IPS DF 6.9 (cell line): ENCODE data around the gene BEND7.
"Not testable (repeated sequence)": the region's sequence is repeated elsewhere in the genome, so short reads cannot be mapped to it uniquely, and the experiment has no call there.

Experiments used
- DNase-seq: peaks from one replicate; pipeline ENCODE4 v3.0.0-alpha.2; 2013; ENCODE audit warnings: low read depth, low spot score
- H3K27ac ChIP-seq: one replicate; pipeline ENCODE4 v1.5.1; 2013; ENCODE audit warnings: low read length, control low read depth
- H3K27me3 ChIP-seq: 2 replicates; pipeline ENCODE4 v1.6.1; 2013; ENCODE audit warnings: mild to moderate bottlenecking, low read length; ENCODE audit not compliant: control insufficient read depth, insufficient read depth
- H3K36me3 ChIP-seq: 2 replicates; pipeline ENCODE4 v1.6.1; 2013; ENCODE audit warnings: low read length; ENCODE audit not compliant: control insufficient read depth, insufficient read depth
- H3K4me1 ChIP-seq: 2 replicates; pipeline ENCODE4 v1.6.1; 2013; ENCODE audit warnings: low read length; ENCODE audit not compliant: control insufficient read depth, insufficient read depth
- H3K4me3 ChIP-seq: 2 replicates; pipeline ENCODE4 v1.5.1; 2013; ENCODE audit warnings: mild to moderate bottlenecking, low read length
- H3K9me3 ChIP-seq: 2 replicates; pipeline ENCODE4 v1.6.1; 2013; ENCODE audit warnings: low read length, inconsistent platforms; ENCODE audit not compliant: control insufficient read depth, insufficient read depth
- WGBS: extraction: QIAGEN DNeasy Blood & Tissue Kit; methylation state at CpG from one replicate; pipeline ENCODE4 v1.1.7; 2013; ENCODE audit warnings: mixed read lengths, missing lambda C conversion rate; ENCODE audit not compliant: insufficient read length, insufficient coverage; 5-methylcytosine and 5-hydroxymethylcytosine counted together

Gene BEND7

DNA sequence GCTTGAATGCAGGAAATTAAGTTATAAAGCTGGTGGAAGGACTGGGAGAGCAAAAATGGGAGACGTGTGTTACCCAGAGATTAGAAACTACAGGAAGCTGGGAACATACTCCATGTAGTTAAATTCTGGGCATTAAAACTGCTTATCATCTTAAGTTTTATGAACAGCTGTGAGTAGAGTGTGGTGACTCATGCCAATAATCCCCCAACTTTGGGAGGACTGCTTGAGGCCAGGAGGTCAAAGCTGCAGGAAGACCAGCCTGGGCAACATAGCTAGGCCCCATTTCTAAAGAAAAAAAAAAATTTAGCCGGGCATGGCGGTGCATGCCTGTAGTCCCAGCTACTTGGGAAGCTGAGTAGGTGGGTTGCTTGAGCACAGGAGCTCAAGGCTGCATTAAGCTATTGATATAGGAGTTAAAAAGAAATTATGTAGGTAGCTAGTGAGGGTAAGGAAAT lies 124.5 kb downstream of the BEND7 start:
- H3K4me1 ChIP-seq, result peaks cover 3% of the 10 kb centered on the region; the same call in 1 of the 2 replicates
- no peak overlapping the region for H3K27ac ChIP-seq
- WGBS, result no CpG with 5 or more reads among the region's 3 CpGs
- H3K27me3 ChIP-seq, result no peaks in the 10 kb centered on the region
- no peaks in the 10 kb centered on the region for H3K9me3 ChIP-seq
- DNase-seq, result no peak
- H3K4me3 ChIP-seq, result no peak overlapping the region
- H3K36me3 ChIP-seq, result no peaks in the 10 kb centered on the region

DNA sequence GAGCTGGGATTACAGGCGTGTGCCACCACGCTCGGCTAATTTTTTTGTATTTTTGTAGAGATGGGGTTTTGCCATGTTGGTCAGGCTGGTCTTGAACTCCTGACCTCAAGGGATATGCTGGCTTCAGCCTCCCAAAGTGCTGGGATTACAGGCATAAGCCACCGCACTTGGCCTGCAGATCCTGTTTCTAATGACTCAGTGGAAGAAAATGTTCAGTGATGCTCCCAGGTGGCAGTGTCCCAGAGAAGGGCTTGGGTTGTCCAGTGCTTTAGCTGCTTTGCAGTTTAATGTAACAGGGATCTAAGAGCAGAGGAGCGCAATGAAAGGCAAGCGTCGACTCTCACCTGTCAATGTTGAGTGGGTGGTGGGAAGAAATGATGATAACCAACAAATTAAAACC lies 125.4 kb downstream of the BEND7 start:
- not testable (repeated sequence) for H3K4me1 ChIP-seq, H3K4me3 ChIP-seq, H3K9me3 ChIP-seq, H3K27me3 ChIP-seq, DNase-seq, H3K36me3 ChIP-seq, H3K27ac ChIP-seq
- no CpG with 5 or more reads among the region's 7 CpGs for WGBS

DNA sequence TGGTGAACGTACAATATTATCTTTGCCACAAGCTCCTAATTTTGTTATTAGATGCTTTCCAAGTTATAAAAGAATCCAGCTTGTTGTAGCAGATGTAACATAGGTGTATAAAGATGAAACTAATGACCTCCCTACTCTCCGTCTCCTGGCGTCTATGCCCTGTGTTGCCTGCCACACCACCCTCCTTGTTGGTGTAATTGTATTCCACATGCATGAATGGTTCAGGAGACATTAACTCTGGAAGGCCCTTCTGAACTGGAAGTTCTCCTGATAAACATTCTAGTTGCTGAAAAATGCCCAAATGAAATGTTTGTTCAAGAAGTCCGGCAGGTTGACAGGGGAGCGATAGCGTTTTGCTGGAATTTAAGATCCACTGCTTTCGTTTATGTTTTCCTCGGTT lies 126.8 kb downstream of the BEND7 start:
- H3K4me1 ChIP-seq, result peaks cover 3% of the 10 kb centered on the region; the same call in 1 of the 2 replicates
- WGBS, result no CpG with 5 or more reads among the region's 8 CpGs
- no peaks in the 10 kb centered on the region for H3K27me3 ChIP-seq
- no peaks in the 10 kb centered on the region for H3K36me3 ChIP-seq
- no peak for DNase-seq
- no peak overlapping the region for H3K27ac ChIP-seq
- no peak overlapping the region for H3K4me3 ChIP-seq
- no peaks in the 10 kb centered on the region for H3K9me3 ChIP-seq

DNA sequence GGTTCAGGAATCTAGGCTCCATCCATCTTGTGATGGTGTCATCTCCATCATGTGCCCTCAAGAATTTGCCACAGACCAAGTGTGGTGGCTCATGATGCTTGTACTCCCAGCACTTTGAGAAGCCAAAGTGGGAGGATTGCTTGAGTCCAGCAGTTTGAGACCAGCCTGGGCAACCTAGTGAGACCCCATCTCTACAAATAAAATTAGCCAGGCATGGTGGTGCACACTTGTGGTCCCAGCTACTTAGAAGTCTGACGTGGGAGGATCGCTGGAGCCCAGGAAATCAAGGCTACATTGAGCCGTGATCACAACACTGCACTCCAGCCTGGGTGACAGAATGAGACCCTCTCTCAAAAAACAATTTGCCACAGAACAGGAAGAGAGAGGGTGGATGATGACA lies 127.7 kb downstream of the BEND7 start:
- Histone ChIP-seq H3K27me3 (no peaks in the 10 kb centered on the region), H3K27ac (no peak overlapping the region), H3K9me3 (no peaks in the 10 kb centered on the region), H3K36me3 (no peaks in the 10 kb centered on the region), H3K4me1 (peaks cover 3% of the 10 kb centered on the region; the same call in 1 of the 2 replicates), H3K4me3 (no peak overlapping the region)
- no CpG with 5 or more reads among the region's 3 CpGs for WGBS
- DNase-seq, result no peak

DNA sequence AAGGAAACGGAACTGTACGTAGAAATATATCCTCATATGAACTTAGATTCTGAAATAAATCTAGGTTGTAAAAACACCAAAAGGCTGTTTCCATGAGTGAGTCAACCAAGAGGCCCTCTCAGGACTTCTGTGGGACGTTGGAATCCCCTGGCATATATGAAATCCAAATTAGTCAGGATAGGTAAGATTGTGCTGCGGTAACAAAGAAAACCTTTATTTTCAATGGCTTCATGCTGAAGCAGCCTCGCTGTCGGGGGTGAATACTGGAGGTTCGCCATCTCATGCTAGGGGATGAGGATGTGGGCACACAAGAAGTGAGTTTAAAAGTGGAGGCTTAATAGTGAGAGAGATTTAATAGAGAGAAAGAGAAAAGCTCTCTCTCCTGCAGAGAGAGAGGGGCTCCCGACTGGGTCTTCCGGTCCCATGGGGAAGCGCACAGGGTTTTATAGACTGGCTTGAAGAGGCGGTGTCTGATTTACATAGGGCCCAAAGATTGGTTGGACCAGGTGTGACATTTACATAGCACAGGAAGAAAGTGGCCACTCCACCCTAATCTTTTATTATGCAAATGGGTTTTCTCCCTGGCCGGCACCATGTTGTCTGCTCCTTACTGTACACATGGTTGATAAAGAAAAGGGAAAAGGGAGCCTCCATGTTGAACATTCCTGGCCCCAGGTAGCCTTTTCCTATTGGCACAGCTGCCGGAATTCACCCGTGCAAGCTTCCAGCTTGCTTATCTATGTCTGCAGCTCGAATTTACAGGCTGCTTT lies 128.4 kb downstream of the BEND7 start:
- Histone ChIP-seq H3K36me3 (no peaks in the 10 kb centered on the region), H3K27me3 (no peaks in the 10 kb centered on the region), H3K9me3 (no peaks in the 10 kb centered on the region), H3K4me1 (peaks cover 3% of the 10 kb centered on the region; the same call in 1 of the 2 replicates), H3K27ac (no peak overlapping the region), H3K4me3 (no peak overlapping the region)
- no peak for DNase-seq
- no CpG with 5 or more reads among the region's 15 CpGs for WGBS

DNA sequence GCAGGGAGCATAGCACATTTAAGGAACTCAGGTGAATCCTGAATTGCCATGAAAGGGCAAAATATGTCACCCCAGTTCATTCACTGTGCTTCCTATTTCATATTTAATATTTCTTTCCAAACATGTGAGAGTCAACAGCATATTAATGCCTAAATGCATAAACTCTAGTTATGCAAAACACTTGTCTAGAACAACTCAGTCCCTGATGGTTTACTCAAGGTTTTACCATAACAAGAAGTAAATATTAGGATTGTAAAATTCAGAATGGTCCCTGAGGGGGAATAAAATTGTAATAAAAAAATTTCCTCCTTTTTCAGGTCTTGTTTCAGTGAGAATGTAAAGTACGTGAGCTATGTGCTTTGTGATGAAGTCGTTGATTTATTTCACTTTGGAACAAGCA lies 129.1 kb downstream of the BEND7 start:
- H3K4me3 ChIP-seq, result no peak overlapping the region
- no peaks in the 10 kb centered on the region for H3K9me3 ChIP-seq
- H3K27me3 ChIP-seq, result no peaks in the 10 kb centered on the region
- H3K27ac ChIP-seq, result no peak overlapping the region
- no peaks in the 10 kb centered on the region for H3K36me3 ChIP-seq
- WGBS, result no CpG with 5 or more reads among the region's 2 CpGs
- H3K4me1 ChIP-seq, result peaks cover under 1% of the 10 kb centered on the region; the same call in 1 of the 2 replicates
- no peak for DNase-seq

DNA sequence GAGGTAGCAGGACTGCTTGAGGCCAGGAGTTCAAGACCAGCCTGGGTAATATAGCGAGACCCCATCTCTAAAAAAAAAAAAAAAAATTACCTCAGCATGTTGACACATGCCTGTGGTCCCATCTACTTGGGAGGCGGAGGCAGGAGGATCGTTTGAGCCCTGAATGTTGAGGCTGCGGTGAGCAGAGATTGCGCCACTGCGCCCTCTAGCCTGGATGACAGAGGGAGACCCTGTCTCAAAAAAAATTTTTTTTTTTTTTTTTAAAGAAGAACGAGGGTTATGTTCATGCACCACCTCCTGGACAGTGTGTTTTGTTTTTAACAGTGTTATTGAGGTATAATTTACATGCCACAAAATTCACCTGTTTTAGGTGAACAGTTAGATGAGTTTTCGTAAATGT lies 129.6 kb downstream of the BEND7 start:
- no peak for DNase-seq
- no CpG with 5 or more reads among the region's 8 CpGs for WGBS
- H3K9me3 ChIP-seq, result no peaks in the 10 kb centered on the region
- H3K4me3 ChIP-seq, result no peak overlapping the region
- H3K36me3 ChIP-seq, result no peaks in the 10 kb centered on the region
- H3K27me3 ChIP-seq, result no peaks in the 10 kb centered on the region
- no peaks in the 10 kb centered on the region; the same call in none of the 2 replicates for H3K4me1 ChIP-seq
- H3K27ac ChIP-seq, result no peak overlapping the region

DNA sequence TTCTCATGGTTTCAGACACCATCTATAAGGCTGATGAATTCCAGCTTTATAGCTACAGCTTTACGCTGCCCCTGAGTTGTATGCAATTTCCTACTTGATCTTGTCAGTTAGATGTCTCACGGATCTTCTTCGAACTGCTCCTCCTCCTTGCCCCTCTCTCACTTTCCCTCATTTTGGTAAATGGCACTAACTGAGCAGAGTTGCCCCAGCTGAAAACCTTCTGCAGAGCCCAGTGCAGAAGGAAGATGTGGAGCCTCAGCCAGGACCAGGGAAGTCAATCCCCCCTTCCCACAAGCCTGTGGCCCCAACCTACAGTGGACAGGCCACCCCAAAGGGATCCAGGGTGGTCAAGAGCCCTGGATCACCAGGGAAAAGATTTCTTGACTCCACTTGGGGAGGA lies 131.8 kb downstream of the BEND7 start:
- Histone ChIP-seq H3K36me3 (no peaks in the 10 kb centered on the region), H3K9me3 (no peaks in the 10 kb centered on the region), H3K27me3 (no peaks in the 10 kb centered on the region), H3K4me3 (no peak overlapping the region), H3K27ac (no peak overlapping the region), H3K4me1 (no peaks in the 10 kb centered on the region; the same call in none of the 2 replicates)
- no CpG with 5 or more reads among the region's 3 CpGs for WGBS
- no peak for DNase-seq

DNA sequence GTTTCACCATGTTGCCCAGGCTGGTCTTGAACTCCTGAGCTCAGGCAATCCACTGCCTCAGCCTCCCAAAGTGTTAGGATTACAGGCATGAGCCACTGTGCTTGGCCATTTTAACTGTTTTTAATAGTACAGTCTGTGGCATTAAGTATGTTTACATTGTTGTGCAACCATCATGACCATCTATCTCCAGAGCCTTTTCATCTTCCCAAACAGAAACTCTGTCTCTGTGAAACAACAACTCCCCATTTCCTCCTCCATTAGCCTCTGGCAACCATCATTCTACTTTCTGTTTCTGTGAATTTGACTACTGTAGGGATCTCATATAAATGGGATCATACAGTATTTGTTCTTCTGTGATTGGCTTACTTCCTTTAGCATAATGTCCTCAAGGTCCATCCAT lies 132.4 kb downstream of the BEND7 start:
- no peaks in the 10 kb centered on the region for H3K36me3 ChIP-seq
- H3K4me1 ChIP-seq, result no peaks in the 10 kb centered on the region; the same call in none of the 2 replicates
- DNase-seq, result no peak
- no peak overlapping the region for H3K27ac ChIP-seq
- H3K9me3 ChIP-seq, result no peaks in the 10 kb centered on the region
- H3K4me3 ChIP-seq, result no peak overlapping the region
- H3K27me3 ChIP-seq, result no peaks in the 10 kb centered on the region

DNA sequence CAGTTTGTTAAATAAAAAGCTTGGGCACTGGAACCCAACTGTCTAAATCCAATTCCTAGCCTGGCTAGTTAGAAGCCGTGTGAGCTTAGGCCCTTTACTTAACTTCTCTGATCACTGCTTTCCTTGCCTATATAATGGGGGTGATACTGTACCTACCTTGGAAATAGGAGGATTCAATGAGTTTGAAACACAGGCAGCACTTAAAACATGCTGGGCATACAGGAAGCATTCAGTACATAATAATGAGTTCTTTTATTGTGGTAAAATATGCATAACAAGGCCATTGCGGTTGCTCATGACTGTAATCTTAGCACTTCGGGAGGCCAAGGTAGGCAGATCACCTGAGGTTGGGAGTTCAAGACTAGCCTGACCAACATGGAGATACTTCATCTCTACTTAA lies 133.3 kb downstream of the BEND7 start:
- H3K9me3 ChIP-seq, result no peaks in the 10 kb centered on the region
- no peaks in the 10 kb centered on the region for H3K27me3 ChIP-seq
- H3K4me1 ChIP-seq, result peaks cover 2% of the 10 kb centered on the region
- no peak overlapping the region for H3K27ac ChIP-seq
- no CpG with 5 or more reads among the region's 3 CpGs for WGBS
- H3K4me3 ChIP-seq, result no peak overlapping the region
- no peaks in the 10 kb centered on the region for H3K36me3 ChIP-seq
- no peak for DNase-seq

DNA sequence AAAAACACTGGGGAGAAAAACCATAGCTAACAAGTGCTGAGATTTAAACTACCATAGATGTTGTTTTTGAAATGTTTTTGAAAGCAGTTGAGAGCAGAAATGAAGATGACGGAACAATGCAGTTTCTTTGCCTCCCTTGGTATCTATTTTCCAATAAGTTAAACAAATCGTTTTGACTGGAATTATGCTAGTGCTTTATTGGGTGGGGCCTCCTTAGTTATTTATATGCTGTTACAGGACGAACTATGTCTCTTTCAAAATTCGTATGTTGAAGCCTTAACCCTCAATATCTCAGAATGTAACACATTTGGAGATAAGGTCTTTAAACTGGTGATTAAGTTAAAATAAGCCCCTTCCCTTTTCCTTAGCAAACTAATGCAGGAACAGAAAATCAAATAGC lies 135.2 kb downstream of the BEND7 start:
- H3K4me1 ChIP-seq, result peaks cover 4% of the 10 kb centered on the region
- no peak for DNase-seq
- WGBS, result no CpG with 5 or more reads among the region's 4 CpGs
- no peaks in the 10 kb centered on the region for H3K9me3 ChIP-seq
- no peaks in the 10 kb centered on the region for H3K27me3 ChIP-seq
- H3K4me3 ChIP-seq, result no peak overlapping the region
- no peaks in the 10 kb centered on the region for H3K36me3 ChIP-seq
- H3K27ac ChIP-seq, result no peak overlapping the region
